ENCODE data around the gene ASPM. TPM values are rescaled to one million over a fixed set of nuclear protein-coding genes. Genes with fewer than 3 reads are reported as not detected.

ASPM gene
- total and polyA plus RNA-seq, 7 donors = 0.03 to 0.24 (median 0.12) TPM; not detected in 1

- no peak for DNase-seq
- no peaks in the 10 kb centered on the region for H3K27me3 ChIP-seq (ENCODE audit: insufficient read depth in 3 of 3, low read length in 2 of 3)
- WGBS, 3 donors = 78 to 80% (median 80%) methylated on average over 3 of the region's 3 CpGs
- no peak within 1 kb of the TSS for H3K27ac ChIP-seq
- H3K4me1 ChIP-seq = no peaks in the 10 kb centered on the region
- no peak for TF ChIP-seq CTCF (IDR thresholded peaks at IDR 0.05)
- H3K9me3 ChIP-seq = no peaks in the 10 kb centered on the region
- H3K36me3 ChIP-seq (ENCODE audit: insufficient read depth in 1 of 2, low read depth in 1 of 2) = no peaks in the 10 kb centered on the region
- intact Hi-C loops (cut with DNase I) = no loop called here
- ATAC-seq = no peak
- H3K4me3 ChIP-seq = no peak within 1 kb of the TSS
These were observed 79.6 kb downstream of the ASPM start, which contains the start of gene F13B for GRCh38 chr1:197066719-197067456. Gene F13B, minus strand, starts transcription at chr1:197067260. Its CDS starts 37 bp downstream, at chr1:197067223.

- intact Hi-C loops (cut with DNase I) = no loop called here
- DNase-seq (no peak), ATAC-seq (no peak)
- Histone ChIP-seq H3K4me1 (no peaks in the 10 kb centered on the region), H3K27me3 (ENCODE audit: insufficient read depth in 3 of 3, low read length in 2 of 3) (no peaks in the 10 kb centered on the region), H3K4me3 (no peak overlapping the region), H3K36me3 (ENCODE audit: insufficient read depth in 1 of 2, low read depth in 1 of 2) (no peaks in the 10 kb centered on the region), H3K27ac (no peak overlapping the region), H3K9me3 (no peaks in the 10 kb centered on the region)
- WGBS, 3 donors = 92 to 97% (median 95%) methylated on average over 1 of the region's 1 CpG
- TF ChIP-seq CTCF (IDR thresholded peaks at IDR 0.05) = no peak
These were observed 80.2 kb downstream of the ASPM start for GRCh38 chr1:197066277-197066676.

- DNase-seq (no peak), ATAC-seq (no peak)
- Histone ChIP-seq H3K4me1 (no peaks in the 10 kb centered on the region), H3K9me3 (no peaks in the 10 kb centered on the region), H3K36me3 (ENCODE audit: insufficient read depth in 1 of 2, low read depth in 1 of 2) (no peaks in the 10 kb centered on the region), H3K27ac (no peak overlapping the region), H3K4me3 (no peak overlapping the region), H3K27me3 (ENCODE audit: insufficient read depth in 3 of 3, low read length in 2 of 3) (no peaks in the 10 kb centered on the region)
- TF ChIP-seq CTCF (IDR thresholded peaks at IDR 0.05) = no peak
- intact Hi-C loops (cut with DNase I) = no loop called here
These were observed 80.9 kb downstream of the ASPM start for GRCh38 chr1:197065559-197065958.

GRCh38 chr1:197063212-197063611 is 83.3 kb downstream of the ASPM start:
- TF ChIP-seq CTCF (IDR thresholded peaks at IDR 0.05) = no peak
- DNase-seq (no peak), ATAC-seq (no peak)
- Histone ChIP-seq H3K4me1 (no peaks in the 10 kb centered on the region), H3K36me3 (ENCODE audit: insufficient read depth in 1 of 2, low read depth in 1 of 2) (no peaks in the 10 kb centered on the region), H3K4me3 (no peak overlapping the region), H3K27ac (no peak overlapping the region), H3K9me3 (no peaks in the 10 kb centered on the region), H3K27me3 (ENCODE audit: insufficient read depth in 3 of 3, low read length in 2 of 3) (no peaks in the 10 kb centered on the region)
- intact Hi-C loops (cut with DNase I) = no loop called here
- 77 to 87% (median 81%) methylated on average over 2 of the region's 2 CpGs for WGBS, 3 donors

- no peak for ATAC-seq
- no peaks in the 10 kb centered on the region for H3K36me3 ChIP-seq (ENCODE audit: insufficient read depth in 1 of 2, low read depth in 1 of 2)
- H3K4me1 ChIP-seq = no peaks in the 10 kb centered on the region
- H3K27me3 ChIP-seq (ENCODE audit: insufficient read depth in 3 of 3, low read length in 2 of 3) = no peaks in the 10 kb centered on the region
- no peak overlapping the region for H3K27ac ChIP-seq
- 56 to 66% (median 65%) methylated on average over 2 of the region's 2 CpGs for WGBS, 3 donors
- intact Hi-C loops (cut with DNase I) = no loop called here
- no peak overlapping the region for H3K4me3 ChIP-seq
- TF ChIP-seq CTCF (IDR thresholded peaks at IDR 0.05) = no peak
- DNase-seq = no peak
- H3K9me3 ChIP-seq = no peaks in the 10 kb centered on the region
These were observed 83.8 kb downstream of the ASPM start for GRCh38 chr1:197062692-197063091.

All from psoas muscle (tissue), 8 donors.